Measurements from ENCODE around the gene TIMM22.
"Not testable (repeated sequence)": the region's sequence is repeated elsewhere in the genome, so short reads cannot be mapped to it uniquely, and the experiment has no call there.

The TIMM22 gene

GRCh38 chr17:1040216-1040600 is 43.3 kb downstream of the TIMM22 start:
- DNase-seq = no peak

- no peak for DNase-seq
Measured at GRCh38 chr17:1041746-1042145, 44.8 kb downstream of the TIMM22 start.

- no peak for DNase-seq
Measured at GRCh38 chr17:1042486-1042885, 45.6 kb downstream of the TIMM22 start.

- no peak for DNase-seq
Measured at GRCh38 chr17:1043601-1044251, 46.8 kb downstream of the TIMM22 start.

GRCh38 chr17:1044387-1045009 is 47.6 kb downstream of the TIMM22 start:
- not testable (repeated sequence) for DNase-seq

- DNase-seq = no peak
Measured at GRCh38 chr17:1045456-1045855, 48.5 kb downstream of the TIMM22 start.

GRCh38 chr17:1047177-1047878 is 50.4 kb downstream of the TIMM22 start:
- DNase-seq = no peak

- no peak for DNase-seq
Measured at GRCh38 chr17:1047879-1048470, 51.0 kb downstream of the TIMM22 start.

- DNase-seq = not testable (repeated sequence)
Measured at GRCh38 chr17:1048516-1049115, 51.7 kb downstream of the TIMM22 start.

- DNase-seq = no peak
Measured at GRCh38 chr17:1049446-1050225, 52.7 kb downstream of the TIMM22 start.

- no peak for DNase-seq
Measured at GRCh38 chr17:1050246-1050995, 53.5 kb downstream of the TIMM22 start.

GRCh38 chr17:1050996-1051925 is 54.3 kb downstream of the TIMM22 start:
- no peak for DNase-seq
